H1 (cell line): ENCODE results near the gene URB2. TPM values are rescaled to one million over a fixed set of nuclear protein-coding genes. Genes with fewer than 3 reads are reported as not detected.

ENCODE experiments used
- CTCF ChIA-PET: fragments of 300-600 bp; sonication (Branson Sonifier 250); formaldehyde crosslinking; loops from one replicate; lab custom pipeline; 2021; ENCODE audit not compliant: partially characterized antibody; lab: Charles Lee
- POLR2A ChIA-PET: fragments of 300-600 bp; sonication (Branson Sonifier 250); formaldehyde crosslinking; loops from one replicate; lab custom pipeline; 2021; ENCODE audit warnings: inconsistent platforms; ENCODE audit not compliant: partially characterized antibody; lab: Charles Lee
- DNase-seq, 2 experiments: peaks; one replicate each; pipeline versions ENCODE4 v3.0.0 to v3.0.0-alpha.2; 2010 to 2022; ENCODE audit warnings: low spot score in 2 of 2, low read depth in 1 of 2, mixed read lengths in 1 of 2
- FAIRE-seq: peaks from 2 replicates; lab custom pipeline; 2011; peaks lifted over from hg19 to GRCh38; lab: Jason Lieb, UNC
- H2AFZ ChIP-seq: 2 replicates; pipeline ENCODE4 v1.8.1; 2012; ENCODE audit warnings: low read length, inconsistent platforms
- H2AK5ac ChIP-seq: 2 replicates; pipeline ENCODE4 v1.6.1; 2013; ENCODE audit warnings: low read depth, low read length
- H2BK120ac ChIP-seq: replicated peaks from 2 replicates; pipeline ENCODE3; 2013; ENCODE audit warnings: low read depth, low read length, inconsistent platforms
- H2BK12ac ChIP-seq: 2 replicates; pipeline ENCODE4 v1.6.1; 2013; ENCODE audit warnings: low read depth, low read length
- H2BK15ac ChIP-seq: 2 replicates; pipeline ENCODE4 v1.6.1; 2013; ENCODE audit warnings: low read length
- H2BK20ac ChIP-seq: 2 replicates; pipeline ENCODE4 v1.6.1; 2013; ENCODE audit warnings: low read length
- H2BK5ac ChIP-seq: 2 replicates; pipeline ENCODE4 v1.6.1; 2013; ENCODE audit warnings: low read depth, low read length
- H3K14ac ChIP-seq: 2 replicates; pipeline ENCODE4 v1.6.1; 2013; ENCODE audit warnings: inconsistent platforms; ENCODE audit not compliant: insufficient read length
- H3K18ac ChIP-seq: 2 replicates; pipeline ENCODE4 v1.6.1; 2013; ENCODE audit warnings: low read length; ENCODE audit errors: extremely low read depth
- H3K23ac ChIP-seq: 2 replicates; pipeline ENCODE4 v1.6.1; 2013; ENCODE audit warnings: inconsistent platforms; ENCODE audit not compliant: insufficient read length
- H3K23me2 ChIP-seq: 2 replicates; pipeline ENCODE4 v1.6.1; 2013; ENCODE audit warnings: low read depth, low read length
- H3K27ac ChIP-seq: 2 replicates; pipeline ENCODE4 v1.6.1; 2011; ENCODE audit warnings: low read depth, low read length, inconsistent platforms
- H3K27me3 ChIP-seq, 4 experiments: replicated peaks in 1 of 4; 1 replicate in 1 of 4; 2 replicates in 3 of 4; pipeline versions ENCODE4 v1.6.1 to v1.8.1; 2011 to 2013; ENCODE audit warnings: low read length in 3 of 4, mild to moderate bottlenecking in 3 of 4, inconsistent platforms in 2 of 4, mixed read lengths in 2 of 4, moderate library complexity in 1 of 4; ENCODE audit not compliant: control insufficient read depth in 3 of 4, insufficient read depth in 3 of 4; ENCODE audit errors: extremely low read depth in 1 of 4
- H3K36me3 ChIP-seq, 4 experiments: 2 replicates each; pipeline versions ENCODE4 v1.6.1 to v1.8.1; 2011 to 2013; ENCODE audit warnings: mild to moderate bottlenecking in 4 of 4, low read length in 3 of 4, moderate library complexity in 2 of 4, control low read depth in 1 of 4, inconsistent platforms in 1 of 4; ENCODE audit not compliant: insufficient read depth in 4 of 4, control insufficient read depth in 2 of 4
- H3K4ac ChIP-seq: replicated peaks from 2 replicates; pipeline ENCODE3; 2013; ENCODE audit warnings: low read length, low read depth, mixed read lengths, inconsistent platforms; ENCODE audit not compliant: insufficient read length
- H3K4me1 ChIP-seq, 4 experiments: replicated peaks in 1 of 4; 1 replicate in 1 of 4; 2 replicates in 3 of 4; pipeline versions ENCODE4 v1.6.1 to v1.8.1; 2011 to 2013; ENCODE audit warnings: low read length in 3 of 4, inconsistent platforms in 2 of 4, mixed read lengths in 1 of 4; ENCODE audit not compliant: insufficient read depth in 4 of 4, control insufficient read depth in 3 of 4
- H3K4me2 ChIP-seq, 2 experiments: 2 replicates each; pipeline versions ENCODE4 v1.6.1 to v1.8.1; 2011 to 2013; ENCODE audit warnings: low read depth in 2 of 2, low read length in 2 of 2, control low read depth in 1 of 2, inconsistent platforms in 1 of 2, mild to moderate bottlenecking in 1 of 2; ENCODE audit not compliant: insufficient read depth in 1 of 2
- H3K4me3 ChIP-seq, 4 experiments: fragments of 200-600, 300-600 bp in 1 of 4; sonication (generic), shearing (Covaris generic), sonication (Bioruptor Twin) in 1 of 4; 2 replicates each; pipeline versions ENCODE4 v1.5.1 to v1.8.1; 2011 to 2016; ENCODE audit warnings: low read length in 4 of 4, low read depth in 3 of 4, control low read depth in 2 of 4, inconsistent platforms in 2 of 4, mild to moderate bottlenecking in 2 of 4, mixed read lengths in 1 of 4, moderate library complexity in 1 of 4; ENCODE audit not compliant: insufficient read depth in 2 of 4; ENCODE audit errors: extremely low read depth in 1 of 4
- H3K56ac ChIP-seq: replicated peaks from 2 replicates; pipeline ENCODE3; 2013; ENCODE audit warnings: low read depth, mild to moderate bottlenecking, mixed read lengths, low read length, inconsistent platforms; ENCODE audit not compliant: insufficient read length
- H3K79me1 ChIP-seq: 2 replicates; pipeline ENCODE4 v1.6.1; 2013; ENCODE audit warnings: low read depth, low read length, control low read depth
- H3K79me2 ChIP-seq, 2 experiments: 2 replicates each; pipeline versions ENCODE4 v1.6.1 to v1.8.1; 2012 to 2013; ENCODE audit warnings: low read length in 2 of 2, mild to moderate bottlenecking in 2 of 2, inconsistent platforms in 1 of 2; ENCODE audit not compliant: insufficient read depth in 2 of 2, control insufficient read depth in 1 of 2
- H3K9ac ChIP-seq, 4 experiments: replicated peaks in 1 of 4; 1 replicate in 1 of 4; 2 replicates in 3 of 4; pipeline versions ENCODE4 v1.6.1 to v1.8.1; 2011 to 2013; ENCODE audit warnings: low read depth in 3 of 4, low read length in 3 of 4, control low read depth in 2 of 4, mild to moderate bottlenecking in 2 of 4, moderate library complexity in 2 of 4, inconsistent platforms in 1 of 4; ENCODE audit errors: extremely low read depth in 1 of 4
- H3K9me3 ChIP-seq, 2 experiments: 2 replicates each; pipeline versions ENCODE4 v1.6.1 to v1.8.1; 2012 to 2013; ENCODE audit warnings: mild to moderate bottlenecking in 2 of 2, moderate library complexity in 2 of 2, control low read depth in 1 of 2, inconsistent platforms in 1 of 2, low read depth in 1 of 2, low read length in 1 of 2, mixed read lengths in 1 of 2; ENCODE audit not compliant: insufficient read depth in 2 of 2
- H4K20me1 ChIP-seq, 2 experiments: replicated peaks in 1 of 2; 2 replicates each; pipeline versions ENCODE3 to v1.8.1; 2011 to 2013; ENCODE audit warnings: inconsistent platforms in 2 of 2, low read length in 2 of 2, mild to moderate bottlenecking in 1 of 2; ENCODE audit not compliant: insufficient read depth in 2 of 2, control insufficient read depth in 1 of 2
- H4K5ac ChIP-seq: 2 replicates; pipeline ENCODE4 v1.6.1; 2013; ENCODE audit warnings: low read length, low read depth, mixed read lengths, inconsistent platforms; ENCODE audit not compliant: insufficient read length
- H4K8ac ChIP-seq: 2 replicates; pipeline ENCODE4 v1.8.0; 2013; ENCODE audit warnings: mild to moderate bottlenecking, moderate library complexity, low read length, inconsistent platforms; ENCODE audit not compliant: insufficient read depth; ENCODE audit errors: extremely low read depth
- H4K91ac ChIP-seq: replicated peaks from 2 replicates; pipeline ENCODE3; 2013; ENCODE audit warnings: low read length, mixed read lengths, inconsistent platforms; ENCODE audit not compliant: insufficient read length
- ATF3 ChIP-seq: IDR thresholded peaks from 2 replicates; pipeline ENCODE4 v1.6.1; 2011; ENCODE audit warnings: low read depth, mild to moderate bottlenecking, low read length; ENCODE audit not compliant: insufficient read depth
- GABPA ChIP-seq: IDR thresholded peaks from 2 replicates; pipeline ENCODE4 v1.6.1; 2011; ENCODE audit warnings: mild to moderate bottlenecking, low read length, moderate library complexity, borderline replicate concordance; ENCODE audit not compliant: insufficient read depth
- GTF2F1 ChIP-seq: IDR thresholded peaks from 2 replicates; pipeline ENCODE4 v1.6.1; 2012; ENCODE audit warnings: low read depth, low read length, improper control_type of control experiment, borderline replicate concordance
- POLR2AphosphoS5 ChIP-seq: IDR thresholded peaks from 2 replicates; pipeline ENCODE4 v1.6.1; 2011; ENCODE audit warnings: low read depth, low read length
- TEAD4 ChIP-seq: IDR thresholded peaks from 2 replicates; pipeline ENCODE4 v1.6.1; 2012; ENCODE audit warnings: low read depth, low read length, inconsistent platforms, mixed read lengths
- WGBS, 2 experiments: shearing (Covaris generic) in 1 of 2; methylation state at CpG; one replicate each; pipeline versions ENCODE4 v1.1.6 to v1.1.7; 2013 to 2015; ENCODE audit warnings: low lambda C conversion rate in 2 of 2, mixed read lengths in 2 of 2, inconsistent platforms in 1 of 2, low coverage in 1 of 2, missing lambda C conversion rate in 1 of 2; ENCODE audit not compliant: insufficient replicate concordance in 2 of 2, insufficient coverage in 1 of 2, insufficient read length in 1 of 2; ENCODE audit errors: extremely low coverage in 1 of 2, missing lambda C conversion rate in 1 of 2; 5-methylcytosine and 5-hydroxymethylcytosine counted together
- polyA plus RNA-seq, 7 experiments: library from polyadenylated mRNA; depleted of rRNA in 3 of 7; stranded (reverse) in 5 of 7; unstranded in 2 of 7; fragments of >200 nt in 5 of 7; fragments of 200-250 nt in 2 of 7; gene quantifications; 1 replicate in 5 of 7; 2 replicates in 1 of 7; 4 replicates in 1 of 7; pipeline versions ENCODE4 v1.2.1 to v1.2.3, GENCODE V29; 2011 to 2013; ENCODE audit warnings: missing spikeins in 2 of 7, mixed read lengths in 2 of 7
- total RNA-seq: library from RNA; stranded (reverse); fragmentation: NEBNext Ultra II Directional; extraction: Animal tissue kit (Norgen Biotek cat#: 25700); gene quantifications from 2 replicates; pipeline ENCODE4 v1.2.1, GENCODE V29; 2021

The URB2 gene
- total and polyA plus RNA-seq, 2 of the 8 experiments (the other 6 are each of a cell fraction or from before 2014, with no cell fraction given): 13.7 to 33.0 TPM

- Histone ChIP-seq H3K4me1 (peaks cover 3 to 6% (median 5%) of the 10 kb centered on the region in 4 experiments; a peak in 6 of 7 replicates), H3K23me2 (peaks cover 10% of the 10 kb centered on the region), H3K4me3 (peak overlapping the region; percentile 81 to 100 (median 94)), H4K5ac (no peak overlapping the region), H3K56ac (no peak overlapping the region), H3K4me2 (peak overlapping the region; percentile 67 to 100), H3K23ac (no peak overlapping the region), H4K91ac (no peak overlapping the region), H2AFZ (no peak overlapping the region), H2AK5ac (no peak overlapping the region), H4K8ac (no peak overlapping the region), H2BK20ac (no peak overlapping the region), H3K9ac (peak overlapping the region in 1 of 4 experiments; percentile 14; a peak in 1 of 7 replicates), H2BK12ac (no peak overlapping the region), H3K79me1 (peaks cover 13% of the 10 kb centered on the region), H3K79me2 (peaks cover 20 to 89% of the 10 kb centered on the region in 2 experiments), H3K14ac (no peak overlapping the region), H2BK5ac (no peak overlapping the region), H3K27ac (no peak overlapping the region), H3K18ac (no peak overlapping the region), H3K9me3 (no peaks in the 10 kb centered on the region), H3K4ac (no peak overlapping the region), H2BK15ac (no peak overlapping the region), H2BK120ac (no peak overlapping the region), H4K20me1 (peaks cover 9 to 13% of the 10 kb centered on the region in 2 experiments), H3K36me3 (peaks cover 0 to 6% (median under 1%) of the 10 kb centered on the region in 4 experiments; a peak in 2 of 8 replicates), H3K27me3 (no peaks in the 10 kb centered on the region)
- ChIA-PET POLR2A (interaction anchor here (0.8 to 2.6 kb wide), 4 partner anchors 48 to 539 kb away, joined by 3 to 9 read pairs (median 3); partner anchors contain the start of gene ABCB10), CTCF (interaction anchor here (0.6 kb wide), 2 partner anchors 65 to 541 kb away, joined by 3 read pairs; no protein-coding TSS in a partner anchor)
- DNase-seq: no peak
- no peak for FAIRE-seq
- 20% methylated on average over 4 of the region's 4 CpGs; no CpG with 5 or more reads in 1 of the 2 experiments for WGBS, 2 experiments
- TF ChIP-seq TEAD4: no peak
- no peak for TF ChIP-seq ATF3
- TF ChIP-seq GABPA: no peak
- no peak for TF ChIP-seq GTF2F1
- no peak for TF ChIP-seq POLR2AphosphoS5
Measured at GRCh38 chr1:229627003-229627402, 956 bp downstream of the URB2 start.
